ENCODE measurements around the gene AJAP1. TPM values are rescaled to one million over a fixed set of nuclear protein-coding genes. Genes with fewer than 3 reads are reported as not detected.

The AJAP1 gene
- total RNA-seq, 1 experiment from 2014 or later = not detected

GRCh38 chr1:4830707-4831106 is 176.3 kb downstream of the AJAP1 start:
- CTCF ChIA-PET = no interaction called here
- intact Hi-C loops (cut with micrococcal nuclease) = no loop called here
- H2AFZ ChIP-seq (ENCODE audit: low read depth, low read length, poor library complexity, severe bottlenecking) = no peak overlapping the region
- H3K9me2 ChIP-seq (ENCODE audit: insufficient read depth) = no peaks in the 10 kb centered on the region
- H3K4me3 ChIP-seq (replicated peaks in 1 of 2; ENCODE audit: low read depth in 1 of 2, low read length in 2 of 2) = no peak overlapping the region
- H3K4me2 ChIP-seq (ENCODE audit: low read length) = no peak overlapping the region
- RAD21 ChIA-PET (ENCODE audit: low non-redundant PET in 1 of 2, low total read pairs in 2 of 2, uncharacterized antibody in 2 of 2, unreplicated experiment in 2 of 2) = no interaction called here
- TF ChIP-seq FOSL1 (IDR thresholded peaks at IDR 0.05; ENCODE audit: low read depth) = no peak
- no peak for TF ChIP-seq ELF1 (IDR thresholded peaks at IDR 0.05; ENCODE audit: borderline replicate concordance, low read depth)
- no peak for TF ChIP-seq SIN3A (IDR thresholded peaks at IDR 0.05; ENCODE audit: low read depth)
- TF ChIP-seq, protein P1, sequence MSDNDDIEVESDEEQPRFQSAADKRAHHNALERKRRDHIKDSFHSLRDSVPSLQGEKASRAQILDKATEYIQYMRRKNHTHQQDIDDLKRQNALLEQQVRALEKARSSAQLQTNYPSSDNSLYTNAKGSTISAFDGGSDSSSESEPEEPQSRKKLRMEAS (IDR thresholded peaks at IDR 0.05) = no peak
- no peak for TF ChIP-seq EGR1 (IDR thresholded peaks at IDR 0.05; ENCODE audit: low read depth)
- TF ChIP-seq EZH2phosphoT487 (IDR thresholded peaks at IDR 0.05; ENCODE audit: borderline replicate concordance) = no peak
- TF ChIP-seq POLR2AphosphoS5 (IDR thresholded peaks at IDR 0.05; ENCODE audit: low read depth, low read length) = no peak
- no peak for TF ChIP-seq ATF3 (IDR thresholded peaks at IDR 0.05)
- no peak for TF ChIP-seq SP1 (IDR thresholded peaks at IDR 0.05; ENCODE audit: low read depth)
- TF ChIP-seq, protein P2, sequence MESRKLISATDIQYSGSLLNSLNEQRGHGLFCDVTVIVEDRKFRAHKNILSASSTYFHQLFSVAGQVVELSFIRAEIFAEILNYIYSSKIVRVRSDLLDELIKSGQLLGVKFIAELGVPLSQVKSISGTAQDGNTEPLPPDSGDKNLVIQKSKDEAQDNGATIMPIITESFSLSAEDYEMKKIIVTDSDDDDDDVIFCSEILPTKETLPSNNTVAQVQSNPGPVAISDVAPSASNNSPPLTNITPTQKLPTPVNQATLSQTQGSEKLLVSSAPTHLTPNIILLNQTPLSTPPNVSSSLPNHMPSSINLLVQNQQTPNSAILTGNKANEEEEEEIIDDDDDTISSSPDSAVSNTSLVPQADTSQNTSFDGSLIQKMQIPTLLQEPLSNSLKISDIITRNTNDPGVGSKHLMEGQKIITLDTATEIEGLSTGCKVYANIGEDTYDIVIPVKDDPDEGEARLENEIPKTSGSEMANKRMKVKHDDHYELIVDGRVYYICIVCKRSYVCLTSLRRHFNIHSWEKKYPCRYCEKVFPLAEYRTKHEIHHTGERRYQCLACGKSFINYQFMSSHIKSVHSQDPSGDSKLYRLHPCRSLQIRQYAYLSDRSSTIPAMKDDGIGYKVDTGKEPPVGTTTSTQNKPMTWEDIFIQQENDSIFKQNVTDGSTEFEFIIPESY (IDR thresholded peaks at IDR 0.05; ENCODE audit: extremely low read depth, insufficient replicate concordance, low read length) = no peak
- TF ChIP-seq TCF7L2 (IDR thresholded peaks at IDR 0.05; ENCODE audit: borderline replicate concordance, extremely low read depth, insufficient read depth, insufficient read length) = no peak
- no peaks in the 10 kb centered on the region for H4K20me1 ChIP-seq (ENCODE audit: insufficient read depth)
- H3K4me1 ChIP-seq (ENCODE audit: control insufficient read depth in 1 of 2, insufficient read depth in 2 of 2, low read length in 2 of 2) = no peaks in the 10 kb centered on the region
- DNase-seq (ENCODE audit: low read depth, low spot score) = no peak
- POLR2A ChIA-PET = no interaction called here
- no peaks in the 10 kb centered on the region for H3K79me2 ChIP-seq (ENCODE audit: insufficient read depth, low read length)
- H3K36me3 ChIP-seq (ENCODE audit: control insufficient read depth in 1 of 2, insufficient read depth in 2 of 2, low read length in 2 of 2) = no peaks in the 10 kb centered on the region
- ATAC-seq = no peak
- H3K9ac ChIP-seq (ENCODE audit: low read length) = no peak overlapping the region
- no peak overlapping the region for H3K27ac ChIP-seq (ENCODE audit: low read depth, low read length)
- no TSS peak for BruUV-seq (replicated peaks)
- peaks cover 0 to 4% of the 10 kb centered on the region in 2 experiments; a peak in 2 of 4 replicates for H3K9me3 ChIP-seq (ENCODE audit: control insufficient read depth in 1 of 2, insufficient read depth in 1 of 2, low read depth in 1 of 2, low read length in 2 of 2)
- no peaks in the 10 kb centered on the region for H3K27me3 ChIP-seq (ENCODE audit: insufficient read depth, low read length)

Data from HCT116 (cell line).